HCT116 (cell line): ENCODE results near the gene OBSCN.

Experiments
- CTCF ChIP-seq, 3 experiments: fragments of 200-600 bp in 1 of 3; sonication (generic) in 1 of 3; IDR thresholded peaks in 2 of 3; conservative IDR thresholded peaks in 1 of 3; 2 replicates each; pipeline ENCODE4 v1.5.1; 2012 to 2017; ENCODE audit warnings: low read depth in 2 of 3, low read length in 2 of 3, antibody characterized with exemption in 1 of 3, borderline replicate concordance in 1 of 3, control low read depth in 1 of 3, mild to moderate bottlenecking in 1 of 3, mixed read lengths in 1 of 3, mixed run types in 1 of 3, moderate library complexity in 1 of 3; ENCODE audit not compliant: insufficient read depth in 1 of 3
- MAX ChIP-seq: IDR thresholded peaks from 2 replicates; pipeline ENCODE4 v1.6.1; 2012
- RAD21 ChIP-seq: IDR thresholded peaks from 2 replicates; pipeline ENCODE4 v1.6.1; 2012; ENCODE audit warnings: low read depth, mild to moderate bottlenecking
- SP1 ChIP-seq: IDR thresholded peaks from 2 replicates; pipeline ENCODE4 v1.6.1; 2012; ENCODE audit warnings: low read depth
- TCF7L2 ChIP-seq: IDR thresholded peaks from 2 replicates; pipeline ENCODE4 v1.7.0; 2011; ENCODE audit warnings: borderline replicate concordance, inconsistent platforms; ENCODE audit not compliant: insufficient read depth, insufficient read length; ENCODE audit errors: extremely low read depth
- ZBTB33 ChIP-seq: IDR thresholded peaks from 2 replicates; pipeline ENCODE4 v1.6.1; 2011; ENCODE audit warnings: mild to moderate bottlenecking, low read length, moderate library complexity; ENCODE audit not compliant: insufficient replicate concordance; ENCODE audit errors: extremely low read depth
- ZFX ChIP-seq: fragments of 450-650 bp; IDR thresholded peaks from 2 replicates; pipeline ENCODE4 v1.6.1; 2017
- ZNF274 ChIP-seq: fragments of 200-500 bp; sonication (Bioruptor generic); IDR thresholded peaks from 2 replicates; pipeline ENCODE4 v1.6.1; 2014; ENCODE audit warnings: mild to moderate bottlenecking, low read depth, low read length, inconsistent platforms

GRCh38 chr1:228238461-228238860, 30.6 kb downstream of the OBSCN start:
- TF ChIP-seq CTCF (IDR thresholded peaks at IDR 0.05 in 2 of 3, conservative IDR thresholded peaks at IDR 0.05 in 1 of 3; ENCODE audit: borderline replicate concordance in 1 of 3, insufficient read depth in 1 of 3, low read depth in 2 of 3, low read length in 2 of 3), result no peak
- no peak for TF ChIP-seq TCF7L2
- no peak for TF ChIP-seq ZFX
- no peak for TF ChIP-seq MAX
- no peak for TF ChIP-seq SP1
- no peak for TF ChIP-seq ZBTB33
- no peak for TF ChIP-seq RAD21
- TF ChIP-seq ZNF274, result no peak
